GM18870 (cell line): Measurements from ENCODE around the gene TENM4.

Experiments
- ATAC-seq: cut with Tn5 transposase; IDR thresholded peaks from one replicate; pipeline ENCODE4 v1.9.1; 2021; ENCODE audit warnings: moderate library complexity; ENCODE audit not compliant: unreplicated experiment

The TENM4 gene

GRCh38 chr11:79422866-79423265 lies 18.0 kb downstream of the TENM4 start:
- ATAC-seq, result no peak

GRCh38 chr11:79421820-79422219 lies 19.0 kb downstream of the TENM4 start:
- ATAC-seq, result no peak

GRCh38 chr11:79419120-79419519 lies 21.7 kb downstream of the TENM4 start:
- ATAC-seq, result no peak

- no peak for ATAC-seq
These were observed 22.6 kb downstream of the TENM4 start for GRCh38 chr11:79418241-79418640.

- ATAC-seq, result no peak
These were observed 23.5 kb downstream of the TENM4 start for GRCh38 chr11:79417069-79417920.

GRCh38 chr11:79415912-79416311 lies 24.9 kb downstream of the TENM4 start:
- ATAC-seq, result no peak

- ATAC-seq, result no peak
These were observed 25.4 kb downstream of the TENM4 start for GRCh38 chr11:79415411-79415810.

GRCh38 chr11:79414644-79415317 lies 26.0 kb downstream of the TENM4 start:
- ATAC-seq, result no peak

- no peak for ATAC-seq
These were observed 26.8 kb downstream of the TENM4 start for GRCh38 chr11:79414041-79414440.

GRCh38 chr11:79413268-79413667 lies 27.6 kb downstream of the TENM4 start:
- no peak for ATAC-seq

- no peak for ATAC-seq
These were observed 28.1 kb downstream of the TENM4 start for GRCh38 chr11:79412761-79413160.

GRCh38 chr11:79409330-79409729 lies 31.5 kb downstream of the TENM4 start:
- ATAC-seq, result no peak

GRCh38 chr11:79406376-79406775 lies 34.5 kb downstream of the TENM4 start:
- ATAC-seq, result peak; percentile 97

GRCh38 chr11:79404806-79405205 lies 36.0 kb downstream of the TENM4 start:
- no peak for ATAC-seq

GRCh38 chr11:79404325-79404724 lies 36.5 kb downstream of the TENM4 start:
- no peak for ATAC-seq

- ATAC-seq, result no peak
These were observed 37.0 kb downstream of the TENM4 start for GRCh38 chr11:79403839-79404238.

- ATAC-seq, result no peak
These were observed 37.9 kb downstream of the TENM4 start for GRCh38 chr11:79402912-79403311.

- ATAC-seq, result no peak
These were observed 40.0 kb downstream of the TENM4 start for GRCh38 chr11:79400717-79401330.

- no peak for ATAC-seq
These were observed 40.6 kb downstream of the TENM4 start for GRCh38 chr11:79400206-79400605.

- no peak for ATAC-seq
These were observed 43.6 kb downstream of the TENM4 start for GRCh38 chr11:79397252-79397651.

- ATAC-seq, result no peak
These were observed 44.2 kb downstream of the TENM4 start for GRCh38 chr11:79396674-79397073.

GRCh38 chr11:79396001-79396400 lies 44.8 kb downstream of the TENM4 start:
- no peak for ATAC-seq
